SK-N-DZ (cell line): ENCODE results near the gene SMIM15.

Source experiments
- DNase-seq: peaks from one replicate; pipeline ENCODE4 v3.0.0-alpha.2; 2015; ENCODE audit warnings: low spot score

The SMIM15 gene

GRCh38 chr5:61160497-61160896 is 1.8 kb downstream of the SMIM15 start:
- no peak for DNase-seq

DNA sequence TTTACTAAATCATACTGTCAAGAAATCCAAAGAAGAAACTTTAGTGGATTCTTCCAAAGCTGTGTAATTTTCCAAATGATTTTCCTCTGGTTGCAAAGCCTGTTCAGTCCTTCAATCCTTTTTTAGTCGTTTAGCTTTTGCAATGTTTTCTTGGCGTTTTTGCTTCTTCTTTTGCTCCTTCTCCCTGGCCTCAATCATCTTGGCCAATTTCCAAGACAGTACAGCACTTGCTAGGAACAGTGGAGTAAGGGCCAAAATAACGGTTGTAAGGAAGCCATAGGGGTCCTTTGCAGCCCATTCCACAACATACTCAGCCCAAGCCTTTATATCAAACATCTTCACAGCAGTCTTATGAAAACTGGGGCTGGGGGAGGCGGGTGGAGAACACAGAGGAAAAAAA is 2.4 kb downstream of the SMIM15 start:
- no peak for DNase-seq

GRCh38 chr5:61159070-61159469 is 3.2 kb downstream of the SMIM15 start:
- no peak for DNase-seq

DNA sequence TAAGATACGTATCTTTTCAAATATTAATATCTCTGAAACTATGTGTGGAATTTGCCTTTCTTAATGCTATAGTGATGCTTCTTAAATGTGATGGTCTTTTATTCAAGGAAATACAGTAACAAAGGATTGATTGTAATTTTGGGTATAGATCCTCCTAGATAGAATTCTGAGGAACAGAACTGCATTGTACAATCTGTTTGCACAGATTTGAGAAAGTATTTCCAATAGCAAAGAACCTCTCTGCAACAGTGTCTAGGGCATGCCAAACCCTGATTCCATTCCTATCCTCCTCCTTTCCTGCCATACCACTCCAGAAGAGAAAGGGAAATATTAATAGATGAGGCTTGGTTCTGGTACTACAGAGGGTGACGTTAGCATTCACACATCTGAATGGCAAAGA is 10.4 kb downstream of the SMIM15 start:
- DNase-seq, result no peak

GRCh38 chr5:61148515-61148914 is 13.8 kb downstream of the SMIM15 start:
- DNase-seq, result no peak

GRCh38 chr5:61142811-61143210 is 19.5 kb downstream of the SMIM15 start:
- no peak for DNase-seq

DNA sequence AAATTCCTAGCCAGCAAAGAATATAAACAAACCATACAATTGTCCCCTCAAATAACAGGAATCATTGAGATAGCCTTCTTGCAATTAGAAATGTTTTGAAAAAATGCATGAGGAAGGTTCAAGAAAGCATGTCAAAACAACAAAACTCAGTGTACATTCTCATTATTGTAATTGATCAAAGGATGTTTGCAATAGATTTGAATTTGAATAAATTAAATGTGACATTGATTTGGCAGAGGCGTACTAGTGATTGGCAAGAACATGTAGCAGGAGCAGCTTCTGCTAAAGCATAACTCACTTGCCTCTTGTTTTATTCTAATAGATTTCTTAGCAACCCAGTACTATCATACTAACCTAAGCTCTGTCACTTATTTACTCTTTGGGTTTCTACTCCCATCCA is 19.9 kb downstream of the SMIM15 start:
- no peak for DNase-seq

GRCh38 chr5:61141801-61142200 is 20.5 kb downstream of the SMIM15 start:
- DNase-seq, result no peak

DNA sequence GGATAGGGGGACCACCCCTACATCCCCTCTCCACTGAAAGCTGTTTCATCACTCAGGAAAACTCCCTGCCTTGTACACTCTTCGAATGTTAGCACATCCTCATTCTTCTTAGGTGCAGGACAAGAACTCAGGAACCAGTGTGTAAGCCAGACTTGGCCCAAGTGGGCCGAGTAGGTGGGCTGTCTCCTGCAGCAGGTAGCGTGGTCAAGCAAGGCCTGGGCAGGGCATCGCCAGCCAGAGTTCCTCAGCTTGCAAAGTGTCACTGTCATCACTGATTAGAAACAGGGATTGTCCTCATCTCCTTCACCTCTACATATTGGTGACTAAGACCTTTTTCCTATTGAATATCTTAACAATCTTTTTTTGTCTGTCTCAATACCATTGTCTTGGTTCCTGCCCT is 22.3 kb downstream of the SMIM15 start:
- DNase-seq, result no peak

- DNase-seq, result no peak
These were observed 23.0 kb downstream of the SMIM15 start for GRCh38 chr5:61139094-61139873.

GRCh38 chr5:61137835-61138234 is 24.4 kb downstream of the SMIM15 start:
- DNase-seq, result no peak

DNA sequence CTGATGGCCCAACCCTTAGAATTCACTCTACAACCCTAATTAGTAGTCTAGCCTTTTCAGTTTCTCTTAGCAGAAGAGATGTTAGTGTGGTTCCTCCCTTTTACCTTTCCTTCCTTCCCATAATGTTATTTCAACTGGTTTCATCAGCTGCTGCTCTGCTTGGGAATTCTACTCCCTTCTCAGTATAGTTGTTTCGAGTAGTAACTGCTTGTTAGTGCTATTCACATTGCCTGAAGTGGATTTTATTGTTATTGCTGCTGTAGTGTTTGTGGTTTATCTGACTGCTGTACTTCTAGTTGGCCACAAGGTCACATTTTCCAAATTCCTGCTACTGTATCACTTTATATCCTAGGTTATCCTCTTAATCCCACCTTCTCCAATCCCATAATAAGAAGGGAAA is 29.7 kb downstream of the SMIM15 start:
- no peak for DNase-seq

DNA sequence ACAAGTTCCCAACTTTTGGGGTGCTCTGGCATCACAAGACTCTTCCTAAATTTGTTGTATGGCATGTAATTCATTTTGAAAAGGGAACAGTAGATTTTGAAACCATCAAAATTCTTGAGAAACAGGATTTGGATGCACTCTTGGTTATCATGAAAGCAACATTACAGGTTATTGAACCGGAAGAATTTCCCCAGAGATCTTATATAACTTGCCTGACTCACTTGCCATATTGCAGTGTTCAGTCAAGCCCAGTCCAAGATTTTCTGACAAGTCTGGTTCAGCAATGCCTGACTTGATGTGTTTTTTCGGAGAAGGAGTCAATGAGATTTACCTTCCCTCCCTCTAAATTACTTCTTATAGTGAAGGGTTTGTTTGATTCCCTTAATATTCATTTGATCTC is 32.0 kb downstream of the SMIM15 start:
- no peak for DNase-seq

DNA sequence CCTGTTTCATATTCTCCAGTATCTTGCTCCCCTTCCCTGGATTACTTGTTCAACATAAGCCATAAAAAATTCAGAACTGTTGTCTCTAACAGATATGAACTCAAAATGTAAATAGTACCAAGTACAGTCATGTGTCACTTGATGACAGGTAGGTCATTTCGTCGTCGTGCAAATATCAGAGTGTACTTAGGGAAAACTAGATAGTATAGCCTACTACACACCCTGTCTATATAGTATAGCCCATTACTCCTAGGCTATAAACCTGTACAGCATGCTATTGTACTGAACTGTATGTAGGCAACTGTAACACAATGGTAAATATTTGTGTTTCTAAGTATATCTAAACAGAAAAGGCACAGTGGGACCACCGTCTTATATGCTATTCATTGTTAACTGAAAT is 39.1 kb downstream of the SMIM15 start:
- no peak for DNase-seq

- no peak for DNase-seq
These were observed 41.7 kb downstream of the SMIM15 start for GRCh38 chr5:61120534-61120933.

DNA sequence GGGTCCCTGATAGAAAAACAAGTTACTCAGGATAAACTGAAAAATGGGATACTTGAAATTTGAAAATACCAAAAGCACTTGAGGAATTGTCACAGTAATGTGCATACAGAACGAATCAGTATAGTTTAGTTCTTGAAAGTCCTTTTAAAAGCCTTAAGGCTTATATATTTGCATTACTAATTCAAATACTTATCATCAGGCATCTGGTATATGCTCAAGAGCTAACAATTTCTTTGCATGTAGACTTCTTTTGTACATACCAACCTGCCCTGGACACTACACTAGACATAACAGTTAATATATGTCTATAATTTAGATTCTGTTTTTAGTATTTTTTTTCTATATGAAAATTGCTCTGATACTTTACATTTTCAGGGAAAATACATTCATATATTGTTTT is 43.2 kb downstream of the SMIM15 start:
- no peak for DNase-seq

GRCh38 chr5:61115968-61116367 is 46.3 kb downstream of the SMIM15 start:
- no peak for DNase-seq

- no peak for DNase-seq
These were observed 47.8 kb downstream of the SMIM15 start for GRCh38 chr5:61114441-61114840.
